Hematopoietic multipotent progenitor cell treated with erythropoietin and hydrocortisone succinate and interleukin-3 and kit ligand, for 4 days (in vitro differentiated cells): Measurements from ENCODE around the gene BRIP1.
"Not testable (repeated sequence)": the region's sequence is repeated elsewhere in the genome, so short reads cannot be mapped to it uniquely, and the experiment has no call there.

Experiments
- DNase-seq: peaks from one replicate; pipeline ENCODE4 v3.0.0-alpha.2; 2015

The BRIP1 gene

DNA sequence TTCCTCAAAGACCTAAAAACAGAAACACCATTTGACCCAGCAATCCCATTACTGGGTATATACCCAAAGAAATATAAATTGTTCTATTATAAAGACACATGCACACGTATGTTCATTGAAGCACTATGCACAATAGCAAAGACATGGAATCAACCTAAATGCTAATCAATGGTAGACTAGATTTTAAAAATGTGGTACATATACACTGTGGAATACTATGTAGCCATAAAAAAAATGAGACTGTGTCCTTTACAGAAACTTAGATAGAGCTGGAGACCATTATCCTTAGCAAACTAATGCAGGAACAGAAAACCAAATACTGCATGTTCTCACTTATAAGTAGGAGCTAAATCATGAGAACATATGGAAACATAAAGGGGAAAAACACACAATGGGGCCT is 36.5 kb downstream of the BRIP1 start:
- DNase-seq: not testable (repeated sequence)

DNA sequence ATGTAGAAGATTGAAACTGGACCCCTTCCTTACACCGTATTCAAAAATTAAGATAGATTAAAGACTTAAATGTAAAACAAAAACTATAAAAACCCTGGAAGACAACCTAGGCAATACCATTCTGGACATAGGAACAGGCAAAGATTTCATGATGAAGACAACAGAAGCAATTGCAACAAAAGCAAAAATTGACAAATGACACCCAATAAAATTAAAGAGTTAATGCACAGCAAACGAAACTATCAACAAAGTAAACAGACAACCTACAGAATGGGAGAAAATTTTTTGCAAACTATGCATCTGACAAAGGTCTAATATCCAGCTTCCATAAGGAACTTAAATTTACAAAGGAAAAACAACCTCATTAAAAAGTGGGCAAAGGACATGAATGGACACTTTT is 37.1 kb downstream of the BRIP1 start:
- DNase-seq: not testable (repeated sequence)

GRCh38 chr17:61825448-61826137 is 37.7 kb downstream of the BRIP1 start:
- DNase-seq: no peak

DNA sequence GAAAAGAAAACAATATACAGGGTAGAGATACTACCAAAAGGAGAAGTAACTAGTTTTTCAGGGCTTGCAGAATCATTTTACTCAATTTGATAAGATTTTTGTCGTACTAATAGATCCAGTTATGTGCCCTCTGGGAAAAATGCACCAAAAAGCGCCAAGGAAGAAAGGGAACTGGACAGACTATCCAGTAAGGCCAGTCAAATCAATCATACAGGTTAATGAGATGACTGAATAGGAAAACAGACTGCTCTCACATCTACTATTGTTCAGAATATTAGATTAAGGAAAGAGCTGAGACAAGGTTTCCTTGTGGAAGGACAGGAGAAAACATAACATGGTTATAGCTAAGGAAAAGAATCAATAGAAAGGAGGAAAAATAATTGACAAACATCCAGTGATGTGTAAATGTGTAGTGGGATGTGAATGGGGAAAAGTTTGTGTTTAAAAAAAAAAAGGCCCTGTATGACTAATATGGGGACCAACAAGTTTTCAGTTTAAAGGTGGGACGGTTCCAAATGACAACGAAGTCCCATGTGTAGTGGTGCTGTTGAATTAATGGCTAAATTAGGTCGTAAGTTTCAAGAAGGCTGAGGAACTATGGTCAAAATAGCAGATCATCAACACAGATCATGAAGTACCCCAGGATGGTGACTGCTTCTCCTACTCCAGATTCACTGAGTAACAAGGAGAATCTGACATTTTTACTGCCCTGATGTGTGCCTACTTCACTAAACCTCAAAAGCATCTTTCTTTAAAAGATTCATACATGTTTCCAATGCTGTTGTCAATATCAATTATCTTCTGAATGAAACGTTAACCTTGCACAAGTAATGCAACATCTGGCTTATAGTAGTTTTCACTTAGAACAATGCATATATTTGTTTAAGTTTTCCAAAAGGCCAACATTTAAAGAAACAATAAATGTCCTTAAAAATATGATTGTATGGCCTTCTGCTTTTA is 40.7 kb downstream of the BRIP1 start:
- no peak for DNase-seq

DNA sequence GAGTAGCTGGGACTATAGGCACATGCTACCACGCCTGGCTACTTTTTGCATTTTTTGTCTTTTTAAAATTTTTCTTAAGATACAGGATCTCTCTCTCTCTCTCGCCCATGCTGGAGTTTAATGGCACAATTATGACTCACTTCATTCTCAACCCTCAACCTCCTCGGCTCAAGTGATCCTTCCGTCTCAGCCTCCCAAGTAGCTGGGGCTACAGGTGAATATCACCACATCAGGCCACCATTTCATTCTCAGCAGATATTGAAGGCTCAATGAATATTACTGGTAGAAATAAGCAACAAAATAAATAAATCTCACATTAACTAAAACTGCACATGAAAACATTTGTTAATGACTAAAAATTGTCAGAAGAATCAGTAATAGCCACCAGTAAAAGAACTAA is 41.7 kb downstream of the BRIP1 start:
- no peak for DNase-seq

DNA sequence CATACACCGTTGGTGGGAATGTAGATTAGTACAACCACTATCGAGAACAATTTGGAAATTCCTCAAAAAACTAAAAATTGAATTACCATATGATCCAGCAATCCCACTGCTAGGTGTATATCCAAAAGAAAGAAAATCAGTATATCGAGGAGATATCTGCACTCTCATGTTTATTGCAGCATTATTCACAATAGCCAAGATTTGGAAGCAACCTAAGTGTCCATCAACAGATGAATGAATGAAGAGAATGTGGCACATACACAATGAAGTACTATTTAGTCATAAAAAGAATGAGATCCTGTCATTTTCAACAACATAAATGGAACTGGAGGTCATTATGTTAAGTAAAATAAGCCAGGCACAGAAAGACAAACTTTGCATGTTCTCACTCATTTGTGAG is 44.1 kb downstream of the BRIP1 start:
- not testable (repeated sequence) for DNase-seq

GRCh38 chr17:61818225-61818624 is 45.1 kb downstream of the BRIP1 start:
- no peak for DNase-seq

- DNase-seq: no peak
Observed at GRCh38 chr17:61817452-61817851, 45.9 kb downstream of the BRIP1 start.

- DNase-seq: peak; percentile 82
Observed at GRCh38 chr17:61816538-61816937, 46.8 kb downstream of the BRIP1 start.

- no peak for DNase-seq
Observed at GRCh38 chr17:61815863-61816503, 47.3 kb downstream of the BRIP1 start.

GRCh38 chr17:61814485-61814884 is 48.8 kb downstream of the BRIP1 start:
- no peak for DNase-seq

DNA sequence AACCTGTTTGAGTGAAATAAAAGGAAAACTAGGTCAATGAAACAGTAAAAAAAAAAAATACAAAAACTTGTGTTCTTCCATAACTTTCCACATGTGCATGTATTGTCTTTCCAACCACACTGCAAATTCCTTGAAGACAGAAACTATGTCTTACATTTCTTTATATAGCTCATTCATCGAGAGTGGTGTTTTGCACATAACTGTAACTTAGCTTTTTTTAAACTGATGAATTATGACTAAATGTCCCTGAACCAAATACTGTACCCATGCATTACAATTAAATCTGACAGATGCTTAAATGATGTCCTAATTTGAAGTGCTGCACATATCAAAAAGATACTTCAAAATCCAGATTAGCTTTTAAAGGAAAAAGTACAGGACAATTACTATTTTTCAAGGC is 50.1 kb downstream of the BRIP1 start:
- no peak for DNase-seq

DNA sequence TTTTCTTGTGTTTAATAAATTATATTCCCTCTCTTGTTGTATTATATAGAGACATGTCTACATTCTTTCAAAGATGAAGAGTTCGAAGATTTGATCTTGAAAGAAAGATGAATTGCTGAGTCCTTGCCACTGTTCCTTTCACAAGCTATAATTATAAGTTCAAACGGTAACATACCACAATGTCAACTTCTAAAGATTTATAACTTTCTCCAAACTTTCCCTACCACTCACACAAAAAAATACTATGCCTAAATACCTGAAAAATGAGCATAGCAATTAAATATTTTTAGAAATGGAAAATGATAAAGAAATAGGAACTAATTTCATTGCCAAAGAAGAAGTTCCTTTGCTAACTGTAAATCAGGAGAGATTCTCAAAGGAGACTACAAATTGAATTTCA is 50.6 kb downstream of the BRIP1 start:
- DNase-seq: no peak

GRCh38 chr17:61809816-61810392 is 53.4 kb downstream of the BRIP1 start:
- peak; percentile 67 for DNase-seq

- DNase-seq: no peak
Observed at GRCh38 chr17:61808442-61808841, 54.9 kb downstream of the BRIP1 start.

- DNase-seq: no peak
Observed at GRCh38 chr17:61806936-61807335, 56.4 kb downstream of the BRIP1 start.

DNA sequence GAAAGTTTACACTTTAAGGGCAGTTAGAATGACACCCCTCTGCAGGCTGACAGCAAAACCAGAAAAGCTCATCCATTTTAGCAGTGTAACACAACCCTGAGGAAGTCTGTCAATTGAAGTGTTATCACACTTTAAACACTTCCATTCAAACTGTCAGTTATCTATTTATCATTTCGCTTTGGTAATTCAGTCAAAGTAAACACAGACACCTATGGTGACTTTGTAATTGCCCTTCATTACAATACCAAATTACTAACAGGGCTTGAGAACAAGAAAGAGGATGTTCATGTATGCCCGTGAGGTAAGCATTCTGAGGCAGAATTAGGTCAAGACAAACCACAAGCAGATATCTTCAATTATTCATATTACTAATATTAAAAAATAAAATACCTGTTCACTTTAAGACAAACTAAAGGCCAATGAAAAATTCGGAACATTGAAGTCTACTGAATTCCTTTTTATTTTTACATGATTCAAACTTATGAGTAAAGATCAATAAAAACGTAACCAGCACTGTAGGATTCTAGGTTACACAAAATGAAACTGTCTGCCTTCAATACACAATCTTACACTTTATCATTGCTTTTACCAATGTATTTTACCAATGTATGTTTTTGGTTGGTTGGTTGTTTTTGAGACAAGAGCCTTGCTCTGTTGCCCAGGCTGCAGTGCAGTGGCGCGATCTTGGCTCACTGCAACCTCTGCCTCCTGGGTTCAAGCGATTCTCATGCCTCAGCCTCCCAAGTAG is 57.1 kb downstream of the BRIP1 start:
- DNase-seq: no peak

DNA sequence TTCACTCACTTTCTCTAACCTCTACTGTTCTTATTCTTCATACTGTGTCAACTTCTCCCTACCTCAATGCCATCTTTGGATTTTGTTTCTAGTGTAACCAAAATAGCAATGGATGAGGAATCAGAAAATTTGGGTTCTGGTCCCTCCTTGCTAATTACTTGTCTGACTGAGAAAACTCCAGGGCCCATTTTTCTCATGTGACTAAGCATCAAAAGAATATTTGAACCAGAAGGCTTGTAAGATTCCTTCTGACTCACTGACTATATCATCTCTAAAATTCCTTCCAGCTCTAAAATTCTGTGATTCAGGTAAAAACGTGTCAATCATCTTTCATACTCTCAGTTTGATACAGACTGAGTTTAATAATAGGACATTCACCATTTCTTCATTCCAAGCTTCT is 57.9 kb downstream of the BRIP1 start:
- no peak for DNase-seq

- DNase-seq: no peak
Observed at GRCh38 chr17:61803796-61804195, 59.5 kb downstream of the BRIP1 start.

DNA sequence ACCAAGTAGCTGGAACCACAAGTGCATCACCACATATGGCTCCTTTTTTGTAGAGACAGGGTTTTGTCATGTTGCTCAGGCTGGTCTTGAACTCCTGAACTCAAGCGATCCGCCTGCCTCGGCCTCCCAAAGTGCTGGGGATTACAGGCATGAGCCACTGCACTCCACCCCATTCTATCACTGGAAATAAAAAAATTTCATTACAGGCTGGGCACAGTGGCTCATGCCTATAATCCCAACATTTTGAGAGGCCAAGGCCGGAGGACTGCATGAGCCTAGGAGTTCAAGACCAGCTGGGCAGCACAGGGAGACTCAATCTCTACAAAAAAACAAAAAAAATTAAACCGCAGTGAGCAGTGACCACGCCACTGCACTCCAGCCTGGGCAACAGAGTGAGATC is 60.1 kb downstream of the BRIP1 start:
- no peak for DNase-seq

DNA sequence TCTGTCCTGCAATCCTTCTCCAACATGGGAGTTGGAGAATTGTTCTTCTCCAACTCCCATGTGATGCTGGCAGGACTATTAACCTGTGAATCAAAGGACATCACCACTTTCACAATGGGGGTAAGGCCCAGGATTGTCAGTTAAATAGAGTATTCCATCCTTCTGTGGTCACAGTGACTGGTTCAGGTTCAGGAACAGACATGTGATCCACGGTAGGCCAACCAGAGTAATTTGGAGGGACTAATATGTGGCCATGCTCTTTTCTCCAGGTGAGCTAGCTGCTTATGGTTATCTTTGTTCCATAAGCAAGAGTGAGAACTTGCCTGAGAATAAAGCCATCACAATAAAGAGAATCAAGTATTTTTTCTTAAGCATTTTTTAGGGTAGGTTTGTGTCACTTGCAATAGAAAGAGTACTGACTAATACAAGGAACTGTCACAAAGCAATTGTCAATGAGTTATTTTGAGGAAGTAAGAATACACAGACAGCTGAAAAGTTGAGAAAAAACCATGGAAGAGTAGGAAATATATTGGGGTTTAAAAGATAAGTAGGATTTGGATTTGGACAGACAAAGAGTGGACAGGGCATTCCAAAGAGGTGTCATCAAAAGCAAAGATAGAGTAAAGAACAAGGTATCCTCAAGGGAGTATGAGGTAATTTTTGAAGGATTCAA is 63.4 kb downstream of the BRIP1 start:
- no peak for DNase-seq

DNA sequence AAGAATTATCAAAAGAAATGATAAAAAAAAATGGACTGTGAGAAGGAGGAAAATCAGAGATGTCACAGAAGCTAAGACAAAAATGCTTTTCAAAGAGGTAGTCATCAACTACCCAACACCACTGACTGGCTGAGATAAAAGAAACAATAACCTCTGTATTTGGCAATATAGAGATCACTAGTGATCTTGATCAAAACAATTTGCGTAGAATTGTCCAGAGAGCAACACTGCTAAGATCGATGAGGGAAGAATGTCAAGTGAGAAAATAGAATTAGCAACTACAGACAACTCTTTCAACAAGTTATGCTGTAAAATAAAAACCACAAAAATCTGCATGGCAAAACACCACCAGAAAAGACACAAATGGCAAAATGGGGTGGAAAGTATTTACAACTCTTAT is 66.0 kb downstream of the BRIP1 start:
- no peak for DNase-seq
